OCI-LY3 (cell line): ENCODE data around the gene MAP3K5.

Experiments used
- EZH2phosphoT487 ChIP-seq: fragments of 200-600 bp; shearing (Covaris generic); IDR thresholded peaks from 2 replicates; pipeline ENCODE4 v1.6.1; 2018; ENCODE audit warnings: antibody characterized with exemption, mixed run types, low read depth
- TF ChIP-seq, protein P1 (sequence below): fragments of 200-600, 300-600 bp; sonication (generic); IDR thresholded peaks from 2 replicates; pipeline ENCODE4 v1.5.1; 2014; ENCODE audit warnings: antibody characterized with exemption, low read length, low read depth

DNA sequence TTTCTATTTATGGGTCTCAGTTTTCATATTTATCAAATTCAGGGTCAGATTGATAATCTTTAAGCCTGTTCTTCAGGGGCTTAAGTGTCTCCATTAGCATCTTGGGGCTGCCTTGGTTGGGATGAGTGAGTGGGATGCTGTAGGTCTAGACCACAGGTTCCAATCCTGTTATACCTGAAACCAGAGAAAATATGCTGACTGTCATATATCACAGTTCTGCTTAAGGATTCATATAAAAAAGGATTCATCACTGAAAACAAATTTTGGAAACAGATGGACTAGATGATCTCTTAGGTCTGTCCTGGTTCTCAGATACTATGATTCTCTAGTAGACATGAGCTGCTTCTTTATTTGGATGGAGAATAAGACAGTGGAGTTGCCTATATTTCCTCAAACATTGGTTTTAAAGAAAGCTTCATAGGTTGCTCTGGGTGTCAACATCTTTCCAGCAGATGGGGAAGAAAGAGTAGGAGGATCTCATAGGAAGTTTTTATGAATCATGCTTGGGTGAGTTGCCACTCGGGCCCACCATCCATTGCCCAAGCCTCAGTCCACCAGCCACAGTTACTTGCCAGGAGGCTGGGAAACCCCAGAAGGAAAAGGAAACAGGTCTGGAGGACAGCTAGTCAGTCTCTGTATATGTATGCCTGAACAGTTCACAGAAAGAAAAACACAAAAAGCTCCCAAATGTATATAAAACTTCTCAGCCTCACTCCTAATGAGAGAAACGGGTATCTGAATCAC, 199.2 kb downstream of the MAP3K5 start:
- TF ChIP-seq, protein P1, sequence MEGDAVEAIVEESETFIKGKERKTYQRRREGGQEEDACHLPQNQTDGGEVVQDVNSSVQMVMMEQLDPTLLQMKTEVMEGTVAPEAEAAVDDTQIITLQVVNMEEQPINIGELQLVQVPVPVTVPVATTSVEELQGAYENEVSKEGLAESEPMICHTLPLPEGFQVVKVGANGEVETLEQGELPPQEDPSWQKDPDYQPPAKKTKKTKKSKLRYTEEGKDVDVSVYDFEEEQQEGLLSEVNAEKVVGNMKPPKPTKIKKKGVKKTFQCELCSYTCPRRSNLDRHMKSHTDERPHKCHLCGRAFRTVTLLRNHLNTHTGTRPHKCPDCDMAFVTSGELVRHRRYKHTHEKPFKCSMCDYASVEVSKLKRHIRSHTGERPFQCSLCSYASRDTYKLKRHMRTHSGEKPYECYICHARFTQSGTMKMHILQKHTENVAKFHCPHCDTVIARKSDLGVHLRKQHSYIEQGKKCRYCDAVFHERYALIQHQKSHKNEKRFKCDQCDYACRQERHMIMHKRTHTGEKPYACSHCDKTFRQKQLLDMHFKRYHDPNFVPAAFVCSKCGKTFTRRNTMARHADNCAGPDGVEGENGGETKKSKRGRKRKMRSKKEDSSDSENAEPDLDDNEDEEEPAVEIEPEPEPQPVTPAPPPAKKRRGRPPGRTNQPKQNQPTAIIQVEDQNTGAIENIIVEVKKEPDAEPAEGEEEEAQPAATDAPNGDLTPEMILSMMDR: no peak
- no peak for TF ChIP-seq EZH2phosphoT487
